GM19193 (cell line): ENCODE results near the gene KCNIP4.

Experiments used
- POLR2A ChIP-seq: IDR thresholded peaks from 4 replicates; pipeline ENCODE4 v1.6.1; 2011; ENCODE audit not compliant: insufficient read depth, insufficient read length; ENCODE audit errors: extremely low read depth

Gene KCNIP4

GRCh38 chr4:20859097-20859781 lies 1089.3 kb downstream of the KCNIP4 start:
- TF ChIP-seq POLR2A: no peak

GRCh38 chr4:20857081-20857480 lies 1091.5 kb downstream of the KCNIP4 start:
- TF ChIP-seq POLR2A: no peak

GRCh38 chr4:20847124-20847747 lies 1101.3 kb downstream of the KCNIP4 start:
- TF ChIP-seq POLR2A: no peak

GRCh38 chr4:20844311-20844710 lies 1104.3 kb downstream of the KCNIP4 start:
- no peak for TF ChIP-seq POLR2A

- no peak for TF ChIP-seq POLR2A
Observed at GRCh38 chr4:20840648-20841190, 1107.9 kb downstream of the KCNIP4 start.

GRCh38 chr4:20839957-20840356 lies 1108.6 kb downstream of the KCNIP4 start:
- no peak for TF ChIP-seq POLR2A

GRCh38 chr4:20838476-20838875 lies 1110.1 kb downstream of the KCNIP4 start:
- TF ChIP-seq POLR2A: no peak

- no peak for TF ChIP-seq POLR2A
Observed at GRCh38 chr4:20832826-20833225, 1115.7 kb downstream of the KCNIP4 start.

GRCh38 chr4:20831746-20832145 lies 1116.8 kb downstream of the KCNIP4 start:
- no peak for TF ChIP-seq POLR2A

GRCh38 chr4:20829617-20830357 lies 1118.8 kb downstream of the KCNIP4 start:
- no peak for TF ChIP-seq POLR2A

- TF ChIP-seq POLR2A: no peak
Observed at GRCh38 chr4:20825505-20825904, 1123.1 kb downstream of the KCNIP4 start.

GRCh38 chr4:20816287-20816686 lies 1132.3 kb downstream of the KCNIP4 start:
- TF ChIP-seq POLR2A: no peak

GRCh38 chr4:20813700-20814099 lies 1134.9 kb downstream of the KCNIP4 start:
- TF ChIP-seq POLR2A: no peak

GRCh38 chr4:20809812-20810211 lies 1138.8 kb downstream of the KCNIP4 start:
- no peak for TF ChIP-seq POLR2A

- TF ChIP-seq POLR2A: no peak
Observed at GRCh38 chr4:20805716-20806115, 1142.9 kb downstream of the KCNIP4 start.
